Body of pancreas (tissue), 4 donors: ENCODE data around the gene GMEB1. TPM values are rescaled to one million over a fixed set of nuclear protein-coding genes. Genes with fewer than 3 reads are reported as not detected.
"Not testable (repeated sequence)": the region's sequence is repeated elsewhere in the genome, so short reads cannot be mapped to it uniquely, and the experiment has no call there.

Experiments used
- ATAC-seq: fragments of 150-250 bp; one replicate; pipeline ENCODE4 v1.9.1; 2016
- DNase-seq, 4 donors: peaks; one replicate each; pipeline ENCODE4 v3.0.0-alpha.2; 2019
- H3K27ac ChIP-seq, 4 donors: fragments of 200-600 bp; sonication (generic); 1 replicate in 3 of 4; 2 replicates in 1 of 4; pipeline versions ENCODE4 v1.5.1 to v1.6.1; 2016 to 2019; ENCODE audit warnings: mild to moderate bottlenecking in 1 of 4, mixed read lengths in 1 of 4, moderate library complexity in 1 of 4
- H3K27me3 ChIP-seq, 2 donors: fragments of 200-600 bp; sonication (generic); one replicate each; pipeline ENCODE4 v1.6.0; 2016; ENCODE audit warnings: mild to moderate bottlenecking in 1 of 2
- H3K36me3 ChIP-seq, 2 donors: fragments of 200-600 bp; sonication (generic); replicated peaks in 1 of 2; 2 replicates each; pipeline ENCODE4 v1.5.1; 2016; ENCODE audit warnings: low read depth in 2 of 2; ENCODE audit not compliant: insufficient read depth in 1 of 2
- H3K4me1 ChIP-seq: fragments of 200-600 bp; sonication (generic); one replicate; pipeline ENCODE4 v1.6.0; 2016
- H3K4me3 ChIP-seq, 2 donors: fragments of 200-600 bp; sonication (generic); 1 replicate in 1 of 2; 2 replicates in 1 of 2; pipeline ENCODE4 v1.5.1; 2016 to 2019
- H3K9me3 ChIP-seq, 3 donors: fragments of 200-600 bp; sonication (generic); 1 replicate in 2 of 3; 2 replicates in 1 of 3; pipeline ENCODE4 v1.5.1; 2016
- CTCF ChIP-seq, 7 experiments: fragments of 450-650 bp in 4 of 7; fragments of 200-600 bp in 3 of 7; sonication (generic) in 3 of 7; IDR thresholded peaks; one replicate each; pipeline ENCODE4 v1.5.1; 2016 to 2019; ENCODE audit warnings: antibody characterized with exemption in 7 of 7
- POLR2A ChIP-seq, 3 donors: fragments of 450-650 bp; IDR thresholded peaks; one replicate each; pipeline ENCODE4 v1.6.1; 2016; ENCODE audit warnings: antibody characterized with exemption in 3 of 3, mild to moderate bottlenecking in 2 of 3
- WGBS, 2 donors: methylation state at CpG; one replicate each; pipeline ENCODE4 v1.1.5; 2017; 5-methylcytosine and 5-hydroxymethylcytosine counted together
- intact Hi-C: fragments of 100-400 bp; cut with DNase I; formaldehyde crosslinking; loops from one replicate; pipeline ENCODE4 v1.15.1; 2023
- total RNA-seq, 2 donors: library from RNA; depleted of rRNA; stranded (reverse); fragments of >200 nt; gene quantifications; one replicate each; pipeline ENCODE4 v1.1.0, GENCODE V29; 2016

GMEB1 gene
- total RNA-seq, 2 donors from 2014 or later: 5.2 to 5.6 TPM

DNA sequence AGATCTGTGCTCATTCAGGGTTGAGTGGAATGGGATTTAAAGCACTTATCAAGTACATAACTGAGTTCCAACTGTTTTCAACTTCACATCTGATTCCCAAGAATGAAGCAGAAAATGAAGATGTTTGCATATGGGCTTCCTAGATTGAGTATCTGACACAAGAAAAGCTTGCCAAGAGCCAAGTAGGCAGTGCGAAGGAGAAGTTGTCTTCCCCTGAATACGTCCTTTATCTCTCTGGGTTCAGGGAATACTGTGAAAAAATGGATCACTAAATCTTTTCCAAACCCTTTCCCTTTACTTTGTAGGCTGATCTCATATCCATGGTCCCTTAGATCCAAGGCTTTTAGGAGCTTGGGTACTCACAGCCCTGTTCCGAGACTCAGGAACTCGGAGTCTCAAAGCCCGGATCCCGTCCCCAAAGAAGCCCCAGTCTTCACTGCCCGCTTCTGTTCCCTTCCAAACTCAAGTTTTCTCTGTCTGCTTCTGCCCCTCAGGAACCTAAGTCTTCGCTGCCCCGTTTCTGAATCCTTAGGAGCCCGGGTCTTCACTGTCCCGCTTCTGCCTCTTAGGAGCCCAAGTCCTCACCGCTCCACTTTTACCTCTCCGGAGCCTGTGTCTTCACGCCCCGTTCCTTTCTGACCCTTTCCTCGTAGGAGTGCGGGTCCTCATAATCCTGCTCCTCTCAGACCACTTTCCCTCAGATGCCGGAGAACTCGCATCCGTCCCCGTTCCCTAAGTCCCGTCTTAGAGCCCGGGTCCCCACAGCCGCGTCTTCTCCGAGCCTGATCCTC, 26.3 kb upstream of the GMEB1 start:
- H3K4me3 ChIP-seq: peak overlapping the region; percentile 57 to 69
- 0% methylated on average over 26 of the region's 26 CpGs for WGBS, 2 donors
- no peak for DNase-seq
- peak overlapping the region; percentile 85 to 97 (median 94) for H3K27ac ChIP-seq
- ATAC-seq: peak; percentile 36
- H3K9me3 ChIP-seq: no peaks in the 10 kb centered on the region
- TF ChIP-seq POLR2A (IDR thresholded peaks at IDR 0.05) (no peak), CTCF (IDR thresholded peaks at IDR 0.05) (no peak)
- intact Hi-C loops: no loop called here
- no peaks in the 10 kb centered on the region for H3K27me3 ChIP-seq
- H3K4me1 ChIP-seq: peaks cover 29% of the 10 kb centered on the region
- H3K36me3 ChIP-seq: no peaks in the 10 kb centered on the region

- H3K4me1 ChIP-seq: peaks cover 37% of the 10 kb centered on the region
- TF ChIP-seq POLR2A (IDR thresholded peaks at IDR 0.05) (peak; percentile 95 to 99 (median 99)), CTCF (IDR thresholded peaks at IDR 0.05) (peak in 4 of 7 experiments; percentile 36 to 58 (median 43))
- H3K27ac ChIP-seq: peak within 1 kb of the TSS; percentile 85 to 97 (median 94)
- H3K27me3 ChIP-seq: no peaks in the 10 kb centered on the region
- 0 to 1% methylated on average over 15 to 49 of the region's 49 CpGs for WGBS, 2 donors
- ATAC-seq: peak; percentile 96
- peak; percentile 94 to 95 (median 94) for DNase-seq
- intact Hi-C loops: no loop called here
- H3K4me3 ChIP-seq: peak within 1 kb of the TSS; percentile 57 to 69
- no peaks in the 10 kb centered on the region for H3K36me3 ChIP-seq
- no peaks in the 10 kb centered on the region for H3K9me3 ChIP-seq
Observed at GRCh38 chr1:28642847-28643635, 25.5 kb upstream of the GMEB1 start, which contains the start of gene TAF12. TAF12 (minus strand) TSS chr1:28643067; CDS start chr1:28622081, 20,986 bp downstream.

GRCh38 chr1:28644494-28644893, 24.1 kb upstream of the GMEB1 start:
- H3K27ac ChIP-seq: peak overlapping the region in 3 of 4 donors; percentile 85 to 97 (median 93)
- peaks cover 44% of the 10 kb centered on the region for H3K4me1 ChIP-seq
- no peaks in the 10 kb centered on the region for H3K36me3 ChIP-seq
- no peak for ATAC-seq
- DNase-seq: no peak
- TF ChIP-seq CTCF (IDR thresholded peaks at IDR 0.05): no peak
- no peak for TF ChIP-seq POLR2A (IDR thresholded peaks at IDR 0.05)
- no peak overlapping the region for H3K4me3 ChIP-seq
- no peaks in the 10 kb centered on the region for H3K9me3 ChIP-seq
- 60 to 86% methylated on average over 3 of the region's 3 CpGs for WGBS, 2 donors
- intact Hi-C loops: no loop called here
- no peaks in the 10 kb centered on the region for H3K27me3 ChIP-seq

GRCh38 chr1:28645406-28645805, 23.2 kb upstream of the GMEB1 start:
- H3K36me3 ChIP-seq, H3K27me3 ChIP-seq, ATAC-seq, H3K27ac ChIP-seq, intact Hi-C loops, H3K4me3 ChIP-seq, DNase-seq, H3K9me3 ChIP-seq: not testable (repeated sequence)
- 89 to 96% methylated on average over 10 to 11 of the region's 11 CpGs for WGBS, 2 donors
- H3K4me1 ChIP-seq: peaks cover 44% of the 10 kb centered on the region

- intact Hi-C loops: no loop called here
- 54 to 82% methylated on average over 1 of the region's 1 CpG for WGBS, 2 donors
Observed at GRCh38 chr1:28646040-28646439, 22.5 kb upstream of the GMEB1 start.

More at GRCh38 chr1:28646040-28646439, 22.5 kb upstream of the GMEB1 start:
- Histone ChIP-seq H3K4me1 (peaks cover 40% of the 10 kb centered on the region), H3K36me3 (no peaks in the 10 kb centered on the region), H3K4me3 (no peak overlapping the region), H3K27ac (no peak overlapping the region), H3K27me3 (no peaks in the 10 kb centered on the region), H3K9me3 (no peaks in the 10 kb centered on the region)
- DNase-seq: no peak
- ATAC-seq: no peak
- TF ChIP-seq POLR2A (IDR thresholded peaks at IDR 0.05) (no peak), CTCF (IDR thresholded peaks at IDR 0.05) (no peak)
